Stimulated activated CD4-positive, alpha-beta T cell treated with anti-CD3 and anti-CD28 coated beads, Interleukin-15, amount 100 ng/mL, for 24 hours (primary cell): ENCODE data around the gene REELD1.

Experiments
- DNase-seq: peaks from one replicate; pipeline ENCODE4 v3.0.0-alpha.2; 2020

Gene REELD1

DNA sequence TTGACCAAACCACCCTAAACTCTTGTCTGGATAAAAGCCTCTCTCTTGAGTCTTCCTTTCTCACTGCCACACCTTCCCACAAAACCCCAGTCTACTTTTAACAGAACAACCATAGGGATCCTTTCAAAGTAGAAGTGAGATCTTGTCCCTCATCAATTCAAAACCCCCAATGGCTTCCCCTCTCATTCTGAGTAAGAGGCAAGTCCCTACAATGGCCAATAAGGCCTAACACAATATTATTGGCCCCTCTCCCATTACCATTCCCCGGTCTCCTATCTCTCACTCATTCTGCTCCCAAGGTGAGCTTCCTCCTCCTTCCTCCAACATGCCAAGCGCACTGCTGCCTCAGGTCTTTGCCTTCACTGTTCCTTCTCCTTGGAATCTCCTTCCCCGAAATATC lies 57.1 kb downstream of the REELD1 start:
- no peak for DNase-seq

DNA sequence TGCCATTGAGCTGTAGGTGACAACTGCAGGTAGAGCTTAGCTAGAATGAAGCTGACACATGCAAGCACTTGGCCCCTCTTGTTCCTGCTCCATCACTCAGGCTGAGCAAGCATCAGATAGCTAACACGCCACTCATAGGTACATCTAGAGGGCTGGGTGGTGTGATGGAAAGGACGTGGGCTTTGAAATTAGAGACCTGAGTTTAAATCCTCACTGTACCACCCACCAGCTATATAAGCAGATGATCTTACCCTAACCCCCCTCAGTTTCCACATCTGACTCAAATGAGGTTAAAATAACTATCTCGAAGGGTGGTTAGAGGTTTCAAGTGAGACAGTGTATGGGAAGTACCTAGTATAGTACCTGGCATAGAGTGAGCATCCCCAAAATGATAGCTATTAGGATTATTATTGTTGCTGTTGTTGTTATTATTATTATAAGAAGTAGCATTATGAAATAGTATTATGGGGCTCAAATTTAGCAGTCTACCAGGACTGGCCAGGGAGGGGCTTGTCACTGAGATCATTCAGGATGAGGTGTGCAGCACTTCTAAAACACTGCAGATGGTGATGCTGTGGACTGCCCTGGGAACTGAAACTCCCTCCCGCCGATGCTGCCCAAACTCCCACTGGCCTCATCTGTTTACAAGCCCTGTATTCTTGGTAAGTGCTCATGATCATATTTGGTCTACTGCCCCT lies 59.0 kb downstream of the REELD1 start:
- no peak for DNase-seq

GRCh38 chr4:146274774-146275173 lies 60.4 kb downstream of the REELD1 start:
- DNase-seq: no peak

GRCh38 chr4:146275370-146275769 lies 61.0 kb downstream of the REELD1 start:
- no peak for DNase-seq

GRCh38 chr4:146278986-146279385 lies 64.6 kb downstream of the REELD1 start:
- DNase-seq: no peak
